ENCODE data around the gene MYO10. TPM values are rescaled to one million over a fixed set of nuclear protein-coding genes. Genes with fewer than 3 reads are reported as not detected.

Gene MYO10
- total and polyA plus RNA-seq, 3 donors from 2014 or later = 37.8 to 102 (median 99.8) TPM

DNA sequence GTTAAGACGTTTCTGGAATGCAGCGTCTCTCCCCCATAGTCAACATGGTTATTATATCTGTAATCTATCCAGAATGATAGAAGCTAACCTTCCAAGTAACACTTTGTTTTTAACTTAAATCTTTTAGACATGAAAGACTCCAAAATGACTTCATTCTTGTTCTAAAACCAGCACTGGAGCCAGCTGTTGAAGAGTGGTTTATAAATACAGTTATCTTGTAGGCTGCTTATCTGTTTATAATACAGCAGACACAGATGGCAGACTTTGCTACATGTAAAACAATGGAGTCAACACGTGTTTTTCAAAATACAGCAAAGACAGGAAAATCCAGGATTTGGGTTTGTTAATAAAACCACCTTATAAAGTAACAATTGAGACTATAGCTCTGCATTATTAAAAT lies 270.5 kb downstream of the MYO10 start:
- no peaks in the 10 kb centered on the region for H3K36me3 ChIP-seq (ENCODE audit: low read depth, missing control alignments)

DNA sequence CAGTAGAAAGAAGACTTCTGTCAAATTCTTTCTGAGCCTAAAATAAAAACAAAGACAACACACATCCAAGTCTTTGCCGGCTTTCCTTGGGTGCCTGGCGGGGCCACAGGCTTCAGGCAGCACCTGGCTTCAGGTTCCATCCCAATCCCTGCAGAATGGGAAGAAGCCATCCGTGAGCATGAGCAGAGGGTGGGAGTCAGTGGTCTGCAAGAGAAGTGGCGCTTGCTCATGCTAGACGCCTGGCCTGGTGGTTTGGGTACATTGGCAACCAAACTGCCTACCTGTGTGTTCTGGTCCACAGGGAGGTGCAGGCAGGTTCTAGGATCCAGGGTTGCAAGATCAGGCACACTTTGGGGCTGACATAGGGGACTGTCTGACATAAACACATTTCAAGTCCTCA lies 271.7 kb downstream of the MYO10 start:
- 81 to 97% methylated on average over 5 of the region's 5 CpGs for WGBS, 2 donors
- intact Hi-C loops (cut with DNase I; ENCODE audit: low total_unique reads) = no loop called here

More for the DNA sequence above, 270.5 kb downstream of the MYO10 start:
- H3K4me3 ChIP-seq = no peak overlapping the region
- H3K4me1 ChIP-seq = peaks cover 25% of the 10 kb centered on the region
- DNase-seq = no peak
- intact Hi-C loops (cut with DNase I; ENCODE audit: low total_unique reads) = no loop called here
- no peak for TF ChIP-seq CTCF (IDR thresholded peaks at IDR 0.05)
- TF ChIP-seq POLR2A (IDR thresholded peaks at IDR 0.05) = no peak
- no peaks in the 10 kb centered on the region for H3K9me3 ChIP-seq
- WGBS, 2 donors = 49 to 50% methylated on average over 3 of the region's 3 CpGs
- H3K27me3 ChIP-seq = no peaks in the 10 kb centered on the region
- no peak overlapping the region for H3K27ac ChIP-seq

DNA sequence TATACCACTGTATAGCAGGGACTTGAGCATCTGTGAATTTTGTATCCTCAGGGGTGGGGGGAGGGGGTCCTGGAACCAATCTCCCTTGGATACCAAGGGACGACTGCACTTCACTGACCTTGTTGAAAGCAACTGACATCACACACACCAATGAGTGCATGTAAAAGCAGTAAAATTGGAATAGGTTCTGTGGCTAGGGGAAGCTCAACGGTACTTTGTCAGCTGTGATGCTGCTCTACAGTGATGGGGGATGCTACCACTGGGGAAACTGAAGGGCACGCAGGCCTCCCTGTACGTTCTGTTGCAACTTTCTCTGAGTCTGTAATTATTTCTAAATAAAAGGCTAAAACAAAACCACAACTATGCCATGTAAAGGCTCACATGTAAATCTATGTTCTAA lies 272.2 kb downstream of the MYO10 start:
- H3K4me1 ChIP-seq = peaks cover 21% of the 10 kb centered on the region
- H3K27ac ChIP-seq = no peak overlapping the region
- H3K9me3 ChIP-seq = no peaks in the 10 kb centered on the region
- intact Hi-C loops (cut with DNase I; ENCODE audit: low total_unique reads) = no loop called here
- no peak for TF ChIP-seq POLR2A (IDR thresholded peaks at IDR 0.05)
- no peak for TF ChIP-seq CTCF (IDR thresholded peaks at IDR 0.05)
- no peak overlapping the region for H3K4me3 ChIP-seq
- WGBS, 2 donors = 86 to 88% methylated on average over 4 of the region's 4 CpGs
- no peaks in the 10 kb centered on the region for H3K36me3 ChIP-seq (ENCODE audit: low read depth, missing control alignments)
- no peak for DNase-seq
- H3K27me3 ChIP-seq = no peaks in the 10 kb centered on the region

More for the DNA sequence above, 271.7 kb downstream of the MYO10 start:
- peaks cover 21% of the 10 kb centered on the region for H3K4me1 ChIP-seq
- peak overlapping the region in 1 of 2 donors; percentile 44 for H3K27ac ChIP-seq
- no peak overlapping the region for H3K4me3 ChIP-seq
- no peak for TF ChIP-seq CTCF (IDR thresholded peaks at IDR 0.05)
- no peak for DNase-seq
- H3K27me3 ChIP-seq = no peaks in the 10 kb centered on the region
- no peaks in the 10 kb centered on the region for H3K36me3 ChIP-seq (ENCODE audit: low read depth, missing control alignments)
- no peaks in the 10 kb centered on the region for H3K9me3 ChIP-seq

DNA sequence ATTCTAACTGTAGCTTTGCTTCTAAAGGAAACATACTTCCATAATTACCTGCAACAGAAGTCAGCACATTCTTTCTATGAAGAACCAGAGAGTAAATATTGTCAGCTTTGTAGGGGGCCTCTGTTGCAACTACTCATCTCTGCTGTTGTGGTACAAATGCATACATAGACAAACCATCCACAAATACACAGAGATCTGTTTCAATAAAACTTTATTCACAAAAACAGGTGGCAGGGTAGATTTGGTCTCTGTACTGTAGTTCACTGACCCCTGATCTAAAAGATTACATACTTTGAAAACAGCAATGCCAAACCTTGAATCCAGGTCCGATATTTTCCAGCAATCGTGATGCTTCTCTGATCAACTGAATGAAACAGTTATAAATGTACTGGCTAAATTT lies 274.4 kb downstream of the MYO10 start:
- no peak for TF ChIP-seq CTCF (IDR thresholded peaks at IDR 0.05)
- TF ChIP-seq POLR2A (IDR thresholded peaks at IDR 0.05) = no peak
- no peaks in the 10 kb centered on the region for H3K27me3 ChIP-seq
- peaks cover 17% of the 10 kb centered on the region for H3K4me1 ChIP-seq
- intact Hi-C loops (cut with DNase I; ENCODE audit: low total_unique reads) = no loop called here
- WGBS, 2 donors = 84 to 87% methylated on average over 2 of the region's 2 CpGs
- no peak overlapping the region for H3K27ac ChIP-seq
- H3K9me3 ChIP-seq = no peaks in the 10 kb centered on the region
- H3K4me3 ChIP-seq = no peak overlapping the region
- DNase-seq = no peak
- no peaks in the 10 kb centered on the region for H3K36me3 ChIP-seq (ENCODE audit: low read depth, missing control alignments)

DNA sequence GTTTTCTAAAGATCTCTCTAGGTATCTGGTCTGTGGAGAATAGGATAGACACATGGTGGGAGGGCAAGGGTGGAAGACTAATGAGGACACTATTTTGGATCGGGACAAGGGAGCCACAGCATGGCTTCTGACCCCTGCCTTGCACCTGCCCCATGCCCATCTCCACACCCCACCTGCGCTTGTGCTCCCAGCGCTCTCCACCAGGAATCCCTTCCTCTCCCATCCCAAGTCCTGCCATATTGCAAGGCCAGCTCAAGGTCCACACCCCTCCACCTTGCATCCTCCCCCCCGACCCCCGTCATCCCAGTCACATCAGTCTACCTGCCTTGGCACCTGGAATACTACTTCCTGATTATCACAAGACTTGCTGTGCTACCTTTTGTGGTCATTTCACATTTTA lies 275.1 kb downstream of the MYO10 start:
- no peak for DNase-seq
- H3K36me3 ChIP-seq (ENCODE audit: low read depth, missing control alignments) = no peaks in the 10 kb centered on the region
- H3K27ac ChIP-seq = no peak overlapping the region
- TF ChIP-seq POLR2A (IDR thresholded peaks at IDR 0.05) = no peak
- TF ChIP-seq CTCF (IDR thresholded peaks at IDR 0.05) = no peak
- no peaks in the 10 kb centered on the region for H3K9me3 ChIP-seq
- peaks cover 10% of the 10 kb centered on the region for H3K4me1 ChIP-seq
- H3K4me3 ChIP-seq = no peak overlapping the region
- WGBS, 2 donors = 77 to 86% methylated on average over 5 of the region's 5 CpGs
- intact Hi-C loops (cut with DNase I; ENCODE audit: low total_unique reads) = no loop called here
- H3K27me3 ChIP-seq = no peaks in the 10 kb centered on the region
